SW 1271 (cell line): Measurements from ENCODE around the gene KLF3.
A peak's percentile ranks its signal among the peaks of the same experiment; 100 is the strongest.

Experiments
- DNase-seq, 2 experiments: peaks; one replicate each; lab custom pipeline; 2025; lab: John Stamatoyannopoulos, UW

Gene KLF3

DNA sequence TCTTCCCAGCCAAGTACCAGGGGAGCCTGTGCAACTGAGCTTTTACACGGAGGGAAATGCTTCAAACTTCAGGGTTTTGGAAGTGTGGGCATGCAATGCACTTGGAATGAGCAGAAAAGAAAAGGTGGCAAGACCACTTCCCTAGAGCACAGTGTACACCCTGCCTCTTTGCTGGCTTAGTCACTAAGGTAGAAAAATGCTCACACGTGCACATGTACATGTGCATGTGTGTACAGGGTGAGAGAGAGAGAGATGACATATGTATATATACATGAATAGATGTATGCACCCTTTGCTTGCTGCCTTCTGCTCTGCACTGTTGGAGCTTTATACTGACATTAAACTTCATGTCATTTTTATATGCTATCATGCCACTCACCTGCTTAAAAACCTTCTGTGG lies 7.9 kb upstream of the KLF3 start:
- DNase-seq: no peak

DNA sequence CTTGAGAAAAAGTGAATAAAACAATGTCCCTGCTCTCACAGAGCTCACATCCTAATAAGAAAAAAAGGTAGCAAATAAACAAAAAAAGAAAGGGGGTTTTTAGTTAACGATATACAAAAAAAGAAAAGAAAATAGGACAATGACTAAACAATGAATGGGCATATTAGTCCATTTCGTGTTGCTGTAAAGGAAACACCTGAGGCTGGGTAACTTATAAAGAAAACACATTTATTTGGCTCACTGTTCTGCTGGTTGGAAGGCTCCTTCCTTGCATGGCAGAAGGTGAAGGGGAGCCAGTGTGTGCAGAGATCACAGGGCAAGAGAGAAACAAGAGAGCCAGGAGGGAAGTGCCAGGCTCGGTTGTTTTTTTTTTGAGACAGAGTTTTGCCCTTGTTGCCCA lies 4.7 kb upstream of the KLF3 start:
- no peak for DNase-seq

DNA sequence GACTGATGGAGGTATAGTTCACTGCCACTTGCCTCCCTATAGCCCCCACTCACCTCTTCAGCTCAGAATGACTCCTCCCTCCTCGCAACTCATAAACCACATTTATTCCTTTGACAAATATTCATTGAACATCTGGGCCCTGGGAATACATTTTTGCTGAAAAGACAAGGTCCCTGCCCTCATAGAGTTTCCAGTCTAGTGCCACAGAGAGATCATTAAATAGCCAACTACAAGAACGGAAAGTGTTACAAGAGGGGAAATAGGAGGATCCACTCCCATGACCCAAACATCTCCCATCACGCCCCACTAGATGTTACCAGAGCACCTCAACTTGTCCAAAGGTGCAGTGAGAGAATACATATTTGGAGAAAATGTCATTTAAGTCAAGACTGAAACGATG lies 3.2 kb upstream of the KLF3 start:
- DNase-seq: no peak

DNA sequence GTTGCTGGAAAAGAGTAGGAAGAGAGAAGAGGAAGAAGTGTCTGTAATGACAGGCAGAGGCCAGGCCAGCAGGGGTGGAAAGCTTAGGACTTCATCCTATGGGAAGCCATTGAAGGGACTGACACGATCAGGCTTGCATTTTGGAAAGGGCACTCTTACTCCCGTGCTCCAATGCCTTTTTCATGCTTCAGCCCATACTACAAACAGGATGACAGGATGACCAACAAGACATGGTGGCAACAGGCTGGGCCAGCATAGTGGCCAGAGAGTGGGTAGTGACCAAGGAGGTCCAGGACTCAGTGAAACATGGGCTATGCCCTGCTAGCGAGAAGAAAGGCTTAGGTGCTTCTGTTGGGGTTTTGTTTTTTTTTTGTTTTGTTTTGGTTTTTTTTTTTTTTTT lies 2.6 kb upstream of the KLF3 start:
- DNase-seq: no peak

DNA sequence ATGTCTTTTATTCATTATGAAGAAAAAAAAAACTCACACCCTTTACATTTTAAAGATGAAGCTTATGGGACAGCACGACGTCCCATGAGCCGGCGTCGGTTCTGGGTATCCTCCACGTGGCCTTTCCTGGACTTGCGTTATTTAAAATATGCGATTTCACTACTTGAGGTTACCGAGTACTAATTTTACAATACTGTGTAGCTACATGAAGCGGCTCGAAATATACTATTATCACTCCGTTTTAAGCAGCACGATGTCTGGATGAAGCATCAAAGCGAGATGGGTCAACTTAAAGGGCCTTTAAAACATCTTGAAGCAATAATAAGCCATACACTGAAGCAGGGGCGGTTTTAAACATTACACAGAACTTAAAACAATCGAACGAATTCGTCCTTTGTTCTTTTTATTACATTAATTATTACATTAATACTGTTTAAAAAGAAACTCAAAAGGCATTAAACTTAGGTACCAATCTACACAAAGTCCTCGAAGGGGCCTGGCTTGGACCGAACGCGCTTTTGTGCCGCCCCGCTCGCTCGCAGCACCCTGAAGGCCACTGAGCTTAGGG lies 1.4 kb upstream of the KLF3 start:
- no peak for DNase-seq

- DNase-seq: no peak
These were observed 754 bp upstream of the KLF3 start for GRCh38 chr4:38663090-38663800.

- peak; percentile 25 to 72 for DNase-seq
These were observed 855 bp downstream of the KLF3 start for GRCh38 chr4:38664706-38665401.

DNA sequence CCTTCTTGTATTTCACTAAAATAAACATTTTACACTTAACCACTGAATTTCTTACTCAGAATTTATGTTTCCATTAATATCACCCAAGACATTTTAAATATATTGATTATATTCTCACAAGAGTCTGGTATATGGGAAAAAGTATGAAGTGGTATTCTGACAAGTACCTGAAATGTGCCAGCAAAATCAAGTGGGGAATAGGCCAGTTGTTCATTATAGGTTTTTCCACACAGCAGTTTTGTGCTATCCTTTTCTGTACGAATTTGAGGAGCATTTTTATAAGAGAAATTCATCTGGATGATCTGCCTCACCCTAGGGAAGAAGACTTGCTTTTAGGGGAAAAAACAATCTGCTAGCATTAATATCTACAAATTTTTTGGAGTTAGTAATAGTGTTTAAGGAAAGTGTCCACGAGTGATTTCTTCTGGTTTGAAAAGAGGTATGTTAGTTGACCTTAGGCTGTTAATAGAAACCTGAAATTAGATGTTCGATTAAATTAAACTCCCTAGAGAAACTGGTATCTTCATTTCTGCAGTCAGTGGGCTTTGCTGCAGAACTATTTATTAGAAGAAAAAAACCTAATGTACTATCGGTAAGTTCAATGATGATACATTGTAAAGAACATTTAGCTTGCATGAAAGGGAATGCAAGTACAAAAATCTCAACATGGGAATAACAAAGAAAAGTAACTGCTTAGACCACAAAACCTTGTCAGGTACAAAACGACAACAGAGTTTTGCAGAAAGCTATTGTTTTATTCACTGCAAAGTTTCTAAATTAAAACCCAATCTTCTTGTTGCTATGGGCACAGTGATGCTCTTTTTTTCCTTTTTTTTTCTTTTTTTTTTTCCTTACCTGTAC lies 1.8 kb downstream of the KLF3 start:
- peak in 1 of 2 experiments; percentile 18 for DNase-seq

- DNase-seq: no peak
These were observed 2.7 kb downstream of the KLF3 start for GRCh38 chr4:38666766-38667084.

DNA sequence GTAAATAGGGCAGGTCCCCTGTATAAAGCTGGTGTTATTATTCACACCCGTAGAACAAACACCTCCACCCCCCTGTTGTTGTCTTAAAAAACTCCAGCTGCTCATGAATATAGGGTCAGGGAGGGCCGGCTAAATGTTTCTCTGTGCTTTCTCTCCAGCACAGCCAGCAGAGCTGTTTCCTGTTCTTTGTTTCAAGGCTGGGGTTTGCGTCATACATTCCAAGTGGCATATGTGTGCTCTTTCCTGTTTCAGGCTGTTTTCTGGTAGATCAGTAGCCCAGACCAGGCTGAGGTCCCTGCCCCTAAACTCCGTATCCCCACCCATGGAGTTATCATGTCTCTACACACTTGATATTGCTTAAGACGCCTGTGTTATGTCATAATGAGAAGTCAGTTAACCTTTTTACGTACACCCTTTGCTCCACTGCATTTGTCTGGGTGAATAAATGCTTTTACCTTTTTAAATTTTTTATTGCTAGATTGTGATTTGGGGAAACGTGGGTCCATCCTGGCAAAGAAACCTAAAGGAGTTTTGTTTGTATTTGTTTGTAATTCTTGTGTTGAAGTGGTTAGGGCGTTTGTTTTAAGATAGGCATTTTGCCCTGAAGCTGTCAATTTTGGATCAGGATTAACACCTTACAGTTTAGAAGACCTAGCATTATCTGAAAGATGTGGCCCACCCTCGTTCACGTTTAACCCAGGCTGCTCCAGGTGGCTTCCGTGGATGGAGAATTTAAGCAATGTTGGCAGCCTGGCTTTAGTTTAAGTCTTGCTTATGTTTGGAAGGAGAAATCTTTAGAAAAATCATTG lies 3.3 kb downstream of the KLF3 start:
- DNase-seq: peak; percentile 95 to 99

DNA sequence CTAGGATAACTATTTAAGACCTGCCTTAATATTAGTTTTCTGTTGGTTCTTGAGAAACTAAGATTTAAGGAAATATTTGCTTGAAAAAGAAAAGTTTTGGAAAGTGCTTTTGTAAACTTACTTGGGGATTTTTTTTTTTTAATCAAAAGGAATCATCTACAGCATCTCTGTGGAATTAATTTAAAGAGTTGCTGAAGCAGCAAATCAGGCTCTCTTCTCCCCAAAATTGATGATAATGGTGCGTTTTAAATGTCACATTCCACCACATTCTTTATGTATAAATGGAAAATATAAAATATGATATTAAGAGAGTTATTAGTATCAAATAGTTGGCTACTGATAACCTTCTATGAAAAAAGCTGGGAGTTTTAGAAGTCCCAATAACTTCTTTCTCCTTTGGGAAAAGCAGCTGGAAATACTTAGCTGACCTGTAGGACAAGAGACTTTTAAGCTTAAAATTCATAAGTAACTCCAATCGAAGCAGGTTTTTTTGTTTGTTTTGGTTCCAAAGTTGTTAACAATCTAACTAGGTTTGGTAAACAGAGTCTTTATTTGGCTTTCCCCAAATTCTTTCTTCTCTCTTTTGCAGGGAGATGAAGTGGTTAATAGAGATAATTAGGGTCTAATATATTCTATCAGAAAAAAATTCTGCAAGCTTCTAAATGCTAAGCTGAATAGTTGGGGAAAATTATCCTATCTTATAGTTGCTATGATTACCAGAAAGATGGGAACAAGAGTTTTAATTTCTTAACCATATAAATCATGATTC lies 4.4 kb downstream of the KLF3 start:
- DNase-seq: no peak

DNA sequence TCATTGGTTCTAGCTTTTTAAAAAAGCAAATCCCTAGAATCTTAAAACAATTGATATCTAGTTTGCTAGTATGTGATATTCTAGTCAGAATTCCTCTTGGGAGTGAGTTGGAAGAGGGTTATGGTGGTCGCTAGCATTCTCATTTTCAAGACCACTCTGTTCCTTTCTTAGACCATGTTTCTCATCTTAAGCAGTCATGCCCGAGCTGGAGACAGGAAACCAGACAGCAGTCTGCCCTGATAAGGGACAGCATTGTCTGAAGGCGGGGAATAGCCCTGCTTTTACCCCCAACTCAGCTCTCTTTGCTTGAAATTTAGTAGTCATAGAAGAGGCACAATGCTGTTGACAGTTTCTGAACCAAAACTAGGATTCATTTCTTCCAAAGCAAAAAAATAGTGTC lies 5.2 kb downstream of the KLF3 start:
- DNase-seq: no peak

- no peak for DNase-seq
These were observed 6.3 kb downstream of the KLF3 start for GRCh38 chr4:38670109-38670901.

- no peak for DNase-seq
These were observed 7.1 kb downstream of the KLF3 start for GRCh38 chr4:38670939-38671591.

DNA sequence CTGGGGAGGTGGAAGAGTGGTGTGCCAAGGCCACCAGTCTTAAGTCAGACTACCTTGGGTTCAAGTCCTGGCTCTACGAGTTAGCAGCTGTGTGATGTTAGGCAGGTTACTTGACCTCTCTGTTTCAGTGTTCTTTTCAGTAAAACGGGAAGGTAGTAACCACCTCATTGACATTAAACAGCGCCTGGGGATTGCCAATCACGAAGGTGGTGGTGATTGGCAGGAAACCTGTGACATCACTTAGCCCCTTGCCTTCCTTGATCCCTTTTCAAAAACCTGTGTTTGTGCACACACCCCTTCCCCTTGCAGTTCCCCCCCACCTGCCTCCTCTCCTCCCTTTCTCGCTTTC lies 7.6 kb downstream of the KLF3 start:
- no peak for DNase-seq

GRCh38 chr4:38672074-38672396 lies 8.0 kb downstream of the KLF3 start:
- no peak for DNase-seq

DNA sequence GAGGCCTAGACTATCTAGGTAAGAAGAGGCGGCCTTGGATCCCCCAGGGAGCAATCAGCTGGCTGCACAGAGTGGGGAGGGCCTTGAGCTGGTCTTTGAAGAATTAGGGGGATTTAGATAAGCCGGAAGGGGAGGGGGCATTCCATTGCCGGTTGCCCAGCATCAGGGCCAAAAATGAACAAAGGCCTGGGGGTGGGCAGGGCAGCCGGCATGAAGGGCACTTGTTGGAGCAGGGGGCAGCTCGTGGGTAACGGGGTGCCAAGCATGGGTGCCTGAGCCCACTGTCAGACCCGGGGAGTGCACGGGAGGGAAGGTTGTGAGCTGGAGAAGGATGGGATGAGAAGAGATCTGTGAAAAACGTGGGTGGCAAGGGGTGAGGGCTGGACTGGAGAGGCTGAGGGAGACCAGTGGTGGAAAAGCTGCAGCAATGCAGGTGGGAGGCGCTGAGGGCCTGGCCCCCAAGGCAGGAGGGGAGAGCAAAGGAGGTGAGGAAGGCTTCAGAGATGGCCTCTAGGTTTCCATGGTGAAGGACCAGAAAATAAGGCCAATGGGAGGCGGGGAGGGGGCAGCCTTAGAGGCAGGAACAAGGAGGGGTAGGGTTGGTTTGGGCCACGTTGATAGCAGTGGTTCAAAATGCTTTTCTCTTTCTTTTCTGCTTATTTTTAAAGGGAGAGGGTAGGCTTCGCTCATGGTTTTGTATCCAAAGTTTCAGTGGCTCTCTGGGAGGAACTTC lies 8.6 kb downstream of the KLF3 start:
- DNase-seq: no peak

DNA sequence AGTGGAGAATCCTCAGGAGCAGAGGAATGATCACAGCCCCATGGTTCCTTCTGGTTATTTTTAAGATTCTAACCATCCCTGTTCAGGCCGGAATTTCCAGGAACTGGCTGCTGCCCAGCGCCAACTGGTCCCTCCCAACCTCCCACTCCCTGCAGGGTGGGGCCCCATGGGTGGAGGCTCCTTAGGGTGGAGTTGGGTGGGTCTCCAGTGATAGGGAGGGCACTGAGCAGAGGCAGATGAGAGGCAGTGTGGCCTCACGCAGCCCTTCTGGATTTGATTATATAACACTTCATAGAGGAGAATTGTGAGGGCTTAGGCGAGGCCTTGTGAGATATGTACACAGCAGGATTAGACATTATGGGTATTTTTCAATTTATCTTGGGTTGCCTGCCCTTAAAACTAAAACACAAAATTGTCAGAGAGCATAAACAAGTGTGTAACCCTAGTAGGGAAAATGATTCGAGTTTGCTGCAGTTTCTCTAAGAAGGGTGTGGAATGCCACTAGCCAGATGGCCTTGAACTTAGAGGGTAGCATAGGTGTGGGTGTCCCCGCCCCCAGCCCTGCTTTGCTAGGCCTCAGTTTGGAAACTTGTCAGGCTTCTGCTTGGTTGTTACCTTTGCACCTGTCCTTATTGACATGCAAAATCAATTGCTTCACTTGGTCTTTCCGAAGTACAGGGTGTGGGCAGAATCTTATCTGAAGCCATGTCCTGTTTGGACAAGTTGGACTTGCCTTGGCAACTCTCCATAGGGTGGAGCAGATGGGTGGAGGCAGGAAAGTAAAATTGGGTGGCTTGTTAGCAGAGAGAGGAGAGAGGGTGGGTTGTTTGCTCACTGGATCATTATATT lies 9.4 kb downstream of the KLF3 start:
- DNase-seq: peak in 1 of 2 experiments; percentile 40
